Colon (tissue), 2 donors: ENCODE results near the gene THRSP.
"Not testable (repeated sequence)": the region's sequence is repeated elsewhere in the genome, so short reads cannot be mapped to it uniquely, and the experiment has no call there.

Experiments
- FAIRE-seq: peaks from 2 replicates; lab custom pipeline; 2012; peaks lifted over from hg19 to GRCh38; lab: Jason Lieb, UNC
- donor health status: control.
- donor health status: control.

Gene THRSP

DNA sequence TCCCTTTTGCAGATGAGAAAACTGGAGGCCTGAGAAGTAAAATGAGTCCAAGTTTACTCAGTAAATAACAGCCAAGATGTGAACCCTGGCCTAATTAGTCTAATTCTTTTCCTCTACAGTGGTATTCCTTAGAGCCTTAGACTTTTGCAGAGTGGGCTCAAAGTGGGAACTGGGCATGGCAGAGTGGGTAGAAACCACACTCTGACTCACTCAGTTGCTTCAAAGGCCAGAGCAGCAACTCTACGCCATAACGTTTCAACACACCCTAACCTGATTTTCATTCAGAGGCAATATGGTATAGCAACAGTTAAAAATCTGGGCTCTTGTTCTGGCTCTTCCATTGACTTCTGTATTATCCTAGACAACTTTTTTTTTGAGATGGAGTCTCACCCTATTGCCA lies 2.8 kb downstream of the THRSP start:
- FAIRE-seq, result no peak

DNA sequence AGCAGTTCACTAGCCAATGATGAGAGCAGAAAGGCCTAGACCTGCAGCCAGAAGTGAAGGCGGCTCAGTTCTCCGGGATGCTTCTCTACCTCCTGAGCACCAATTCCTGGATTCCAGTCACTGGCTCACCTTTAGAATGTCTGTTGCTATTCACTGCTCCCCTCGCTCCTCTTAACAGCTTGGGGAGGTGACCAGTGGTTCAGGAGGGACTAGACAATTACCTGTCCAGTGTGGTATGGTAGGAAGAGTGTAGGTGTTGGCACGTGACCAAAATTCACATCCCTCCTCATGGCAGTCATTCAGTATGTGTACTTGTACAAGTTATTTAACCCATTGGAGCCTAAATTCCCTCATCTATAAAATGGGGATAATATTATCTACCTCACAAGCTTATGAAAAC lies 4.0 kb downstream of the THRSP start:
- no peak for FAIRE-seq

DNA sequence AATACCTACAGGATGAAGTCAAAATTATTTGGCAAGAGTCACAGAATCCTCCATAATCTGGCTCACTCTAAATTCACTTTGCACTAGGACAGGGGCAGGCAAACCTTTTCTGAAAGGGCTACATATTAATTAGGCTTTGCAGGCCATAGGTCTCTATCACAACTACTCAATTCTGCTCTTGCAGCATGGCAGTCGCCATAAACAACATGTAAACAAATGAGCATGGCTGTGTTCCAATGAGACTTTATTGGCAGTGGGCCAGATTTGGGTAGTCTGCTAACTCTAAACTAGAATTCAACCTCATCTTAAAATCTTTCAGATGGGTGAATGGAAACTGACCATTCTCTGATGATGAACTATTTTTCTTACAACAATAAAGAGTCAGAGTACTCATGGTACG lies 5.8 kb downstream of the THRSP start:
- FAIRE-seq, result no peak

DNA sequence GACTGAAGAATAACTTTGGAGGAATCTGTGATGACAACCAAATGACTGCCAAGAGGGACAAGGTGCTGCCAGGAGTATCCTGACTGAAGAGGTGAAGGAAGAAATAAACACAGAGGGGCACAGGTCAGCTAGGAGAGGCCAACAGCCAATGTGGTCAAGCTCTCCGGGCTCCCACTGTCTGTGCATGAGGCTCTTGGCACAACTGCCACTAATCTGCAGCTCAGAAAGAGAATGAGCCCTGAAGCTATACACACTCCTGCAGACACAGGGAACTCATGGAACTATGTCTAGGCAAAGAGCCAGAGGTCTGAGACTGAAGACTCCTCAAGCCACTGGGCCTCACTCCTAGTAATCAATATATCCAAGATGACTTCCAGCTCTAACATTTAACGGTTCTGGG lies 7.0 kb downstream of the THRSP start:
- no peak for FAIRE-seq

DNA sequence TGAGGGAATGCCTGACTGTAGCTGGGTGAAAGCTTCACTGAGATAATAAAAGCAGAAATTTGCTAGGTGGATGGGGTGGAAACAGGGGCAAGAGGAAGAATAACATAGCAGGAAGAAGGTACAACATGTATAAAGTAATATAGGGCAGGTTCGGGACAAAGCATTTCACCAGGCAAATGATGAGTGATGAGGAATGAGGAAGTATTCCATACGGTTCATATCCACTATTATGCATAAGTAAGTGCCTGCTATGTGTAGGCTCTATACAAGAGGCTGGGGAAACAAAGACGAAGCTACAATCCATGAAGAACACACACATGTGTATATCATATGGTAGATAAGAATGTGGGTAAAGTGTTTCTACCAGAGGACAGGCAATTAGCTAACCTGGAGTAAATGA lies 8.1 kb downstream of the THRSP start:
- FAIRE-seq, result no peak

DNA sequence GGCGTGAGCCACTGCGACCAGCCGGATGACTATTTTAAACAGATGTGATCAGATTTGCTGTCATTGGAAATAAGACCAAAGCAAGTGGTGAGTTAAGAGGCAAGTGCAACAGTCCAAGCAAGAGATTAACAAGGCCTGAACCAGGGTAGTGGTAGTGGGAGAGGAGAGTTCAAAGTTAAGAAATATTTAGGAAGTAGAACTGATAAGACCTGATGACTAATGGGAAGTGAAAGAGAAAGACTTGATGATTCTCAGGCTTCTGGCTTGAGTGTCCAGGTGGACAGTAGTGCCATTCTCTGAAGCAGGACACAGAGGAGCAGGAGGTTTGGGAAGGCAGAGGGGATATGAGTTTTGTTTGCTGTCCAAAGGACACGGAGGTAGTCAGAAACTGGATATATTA lies 8.8 kb downstream of the THRSP start:
- no peak for FAIRE-seq

DNA sequence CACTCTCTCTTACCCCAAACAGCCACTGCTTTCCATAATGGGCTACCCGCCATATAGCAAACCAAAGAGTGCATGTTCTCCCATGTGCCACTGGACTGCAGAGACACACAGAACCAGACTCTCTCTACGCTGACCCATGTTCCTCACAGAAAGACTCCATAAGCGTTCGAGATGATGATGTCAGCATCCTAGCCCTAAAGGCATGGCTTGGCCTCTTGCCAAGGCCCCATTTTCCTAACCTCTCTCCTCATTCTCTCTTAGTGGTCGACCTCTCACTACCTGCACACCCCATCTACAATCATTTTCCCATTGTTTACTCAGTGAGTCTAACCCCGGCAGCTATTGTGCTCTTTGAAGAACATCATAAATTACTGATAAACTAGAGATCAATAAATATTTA lies 11.1 kb downstream of the THRSP start:
- no peak for FAIRE-seq

DNA sequence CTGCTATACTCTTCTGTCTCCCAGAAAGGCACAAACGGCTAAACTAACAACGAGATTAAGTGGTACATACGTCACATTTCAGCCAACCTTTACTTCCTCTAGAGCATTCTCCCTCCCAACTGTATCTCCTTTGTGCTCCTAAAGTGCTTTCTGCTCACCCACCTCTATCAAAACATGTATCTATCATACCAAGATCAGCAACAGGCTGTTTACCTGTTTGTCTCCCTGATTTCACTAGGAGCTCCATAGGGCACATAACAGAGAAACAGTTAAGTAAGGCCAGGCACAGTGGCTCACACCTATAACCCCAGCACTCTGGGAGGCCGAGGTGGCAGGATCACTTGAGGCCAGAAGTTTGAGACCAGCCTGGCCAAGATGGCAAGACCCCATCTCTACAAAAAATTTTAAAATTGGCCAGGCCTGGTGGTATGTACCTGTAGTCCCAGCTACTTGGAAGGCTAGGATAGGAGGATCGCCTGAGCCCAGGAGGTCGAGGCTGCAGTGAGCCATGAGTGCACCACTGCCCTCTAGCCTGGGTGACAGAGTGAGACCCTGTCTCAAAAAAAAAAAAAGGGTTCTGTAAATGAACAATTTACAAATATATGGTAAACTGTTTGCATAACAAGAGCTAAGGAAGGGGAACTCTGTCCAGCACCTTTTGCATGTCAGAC lies 13.2 kb downstream of the THRSP start:
- FAIRE-seq, result no peak

DNA sequence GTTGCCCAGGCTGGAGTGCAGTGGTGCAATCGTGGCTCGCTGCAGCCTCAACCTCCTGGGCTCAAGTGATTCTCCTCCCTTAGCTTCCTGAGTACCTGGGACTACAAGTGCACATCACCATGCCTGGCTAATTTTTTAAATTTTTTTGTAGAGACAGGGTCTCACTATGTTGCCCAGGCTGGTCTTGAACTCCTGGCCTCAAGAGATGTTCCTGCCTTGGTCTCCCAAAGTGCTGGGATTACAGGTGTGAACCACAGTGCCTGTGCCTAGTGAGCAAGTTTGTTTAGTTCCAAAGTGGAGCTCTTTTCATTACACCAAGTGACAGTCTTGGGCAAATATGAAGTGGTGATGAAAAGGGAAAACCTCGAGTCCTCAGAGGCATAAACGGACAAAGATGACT lies 13.9 kb downstream of the THRSP start:
- FAIRE-seq, result not testable (repeated sequence)

DNA sequence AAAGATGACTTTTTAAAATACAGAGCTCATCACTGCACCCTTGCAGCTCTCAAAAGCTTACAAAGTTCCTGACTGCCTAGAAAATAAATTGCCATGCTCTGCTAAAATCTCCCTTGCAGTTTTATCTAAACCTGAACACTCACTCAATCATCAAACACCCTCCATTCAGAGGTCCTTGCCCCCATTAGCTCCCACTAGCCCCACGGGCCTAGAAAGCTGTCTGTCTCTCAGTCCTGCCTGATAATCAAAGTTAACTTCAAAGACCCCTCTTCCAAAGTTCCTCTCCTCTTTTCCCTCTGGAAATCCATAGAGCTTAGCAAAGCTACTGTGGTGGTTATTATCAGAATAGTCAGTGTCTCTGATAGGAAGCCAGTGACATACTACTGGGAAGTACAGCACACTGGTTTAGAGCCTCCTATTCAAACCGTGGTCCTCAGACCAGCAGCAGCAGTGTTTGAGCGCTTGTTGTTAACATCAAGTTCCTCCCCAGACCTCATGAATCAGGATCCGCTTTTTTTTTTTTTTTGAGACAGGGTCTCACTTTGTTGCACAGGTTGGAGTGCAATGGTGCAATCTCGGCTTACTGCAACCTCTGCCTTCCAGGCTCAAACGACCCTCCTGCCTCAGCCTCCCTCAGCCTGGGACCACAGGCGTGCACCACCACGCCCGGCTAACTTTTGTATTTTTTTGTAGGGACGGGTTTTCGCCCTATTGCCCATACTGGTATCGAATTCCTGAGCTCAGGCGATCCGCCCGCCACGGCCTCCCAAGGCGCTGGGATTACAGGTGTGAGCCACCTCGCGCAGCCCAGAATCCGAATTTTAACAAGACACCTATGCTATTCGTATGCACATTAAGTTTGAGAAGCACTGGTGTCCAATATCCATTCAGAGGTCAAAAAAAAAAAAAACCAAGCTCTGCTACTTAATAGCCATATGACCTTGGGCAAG lies 14.8 kb downstream of the THRSP start:
- FAIRE-seq, result no peak

DNA sequence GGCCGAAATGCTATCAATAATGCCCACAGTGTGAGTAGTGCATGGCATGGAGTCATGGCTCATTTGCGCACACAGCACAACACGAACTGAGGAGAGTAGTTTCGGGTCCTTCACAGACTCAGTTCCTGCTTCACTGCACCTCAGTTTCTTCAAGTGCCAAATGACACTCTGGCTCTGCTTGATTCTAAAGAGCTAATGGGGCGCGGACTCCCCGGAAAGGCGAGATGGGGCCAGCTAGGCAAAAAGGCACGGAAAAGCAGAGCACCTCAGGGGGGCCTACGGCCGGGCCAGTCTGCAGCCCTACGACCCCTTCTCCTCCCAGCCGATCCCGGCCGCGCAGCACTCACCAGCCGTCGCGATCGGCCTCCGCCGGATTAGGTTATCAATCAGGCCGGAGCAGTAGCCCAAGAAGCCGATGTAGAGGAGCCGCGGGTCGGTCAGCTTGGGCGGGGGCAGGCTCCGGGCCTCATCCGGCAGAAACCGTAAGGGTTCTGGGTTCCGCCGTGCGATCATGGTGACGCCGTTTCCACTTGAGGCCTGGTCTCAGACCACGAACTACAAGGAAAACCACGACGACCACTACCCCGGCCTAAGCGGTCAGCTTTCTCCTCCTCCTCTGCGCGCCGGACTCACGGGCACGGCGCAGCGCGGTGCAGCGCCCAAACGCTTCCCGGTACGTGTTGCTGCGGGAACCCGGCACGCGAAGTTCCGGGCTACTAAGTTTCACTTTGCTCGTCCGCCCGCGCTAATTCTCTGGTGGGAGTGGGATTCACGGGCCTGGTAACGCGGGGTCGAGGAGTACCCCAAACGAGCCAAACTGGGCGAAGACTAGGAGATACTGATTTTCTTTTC lies 15.8 kb downstream of the THRSP start, which contains the start of gene NDUFC2:
Gene NDUFC2, minus strand, starts transcription at position 631 of the 852 bp plus-strand sequence. Its CDS starts 118 bp downstream, at position 513.
- no peak for FAIRE-seq

DNA sequence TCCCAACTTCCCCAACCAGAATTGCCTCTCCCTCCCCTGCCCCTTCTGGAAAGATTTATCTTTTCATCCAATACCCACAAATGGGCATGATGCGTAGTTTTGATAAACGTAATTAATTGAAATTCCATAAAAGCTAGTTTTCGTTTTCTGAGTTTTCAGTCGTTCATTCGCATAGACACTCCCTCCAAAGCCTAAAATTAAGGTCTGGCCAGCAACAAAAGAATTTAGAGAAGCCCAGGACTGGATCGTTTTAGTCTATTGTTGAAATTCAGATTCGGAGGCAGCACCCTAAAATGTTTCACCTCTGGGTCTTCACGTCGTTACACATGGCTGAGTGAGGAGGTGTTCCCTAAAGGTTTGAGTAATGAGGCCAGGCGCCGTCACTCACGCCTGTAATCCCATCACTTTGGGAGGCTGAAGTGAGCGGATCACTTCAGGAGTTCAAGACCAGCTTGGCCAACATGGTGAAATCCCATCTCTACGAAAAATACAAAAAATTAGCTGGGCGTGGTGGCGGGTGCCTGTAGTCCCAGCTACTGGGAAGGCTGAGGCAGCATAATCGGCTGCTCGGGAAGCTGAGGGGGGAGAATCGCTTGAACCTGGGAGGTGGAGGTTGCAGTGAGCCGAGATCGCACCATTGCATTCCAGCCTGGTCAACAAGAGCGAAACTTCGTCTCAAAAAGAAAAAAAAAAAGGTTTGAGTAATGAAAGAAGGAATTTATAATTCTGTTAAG lies 16.6 kb downstream of the THRSP start:
- FAIRE-seq, result no peak

DNA sequence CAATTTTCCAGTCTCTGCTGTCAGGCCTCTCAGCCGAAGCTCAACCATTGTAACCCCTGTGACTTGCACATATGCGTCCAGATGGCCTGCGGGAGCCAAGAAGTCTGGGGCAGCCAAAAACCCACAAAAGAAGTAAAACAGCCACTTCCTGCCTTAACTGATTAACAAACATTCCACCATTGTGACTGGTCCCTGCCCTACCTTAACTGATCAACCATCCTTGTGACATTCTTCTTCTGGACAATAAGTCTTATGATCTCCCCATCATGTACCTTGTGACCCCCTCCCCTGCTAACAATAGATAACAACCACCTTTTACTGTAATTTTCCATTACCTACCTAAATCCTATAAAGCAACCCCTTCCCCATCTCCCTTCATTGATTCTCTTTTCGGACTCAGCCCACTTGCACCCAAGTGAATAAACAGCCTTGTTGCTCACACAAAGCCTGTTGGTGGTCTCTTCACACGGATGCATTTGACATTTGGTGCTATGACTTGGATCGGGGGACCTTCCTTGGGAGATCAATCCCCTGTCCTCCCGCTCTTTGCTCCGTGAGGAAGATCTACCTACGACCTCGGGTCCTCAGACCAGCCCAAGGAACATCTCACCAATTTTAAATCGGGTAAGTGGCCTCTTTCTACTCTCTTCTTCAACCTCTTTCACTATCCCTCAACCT lies 17.3 kb downstream of the THRSP start:
- no peak for FAIRE-seq

DNA sequence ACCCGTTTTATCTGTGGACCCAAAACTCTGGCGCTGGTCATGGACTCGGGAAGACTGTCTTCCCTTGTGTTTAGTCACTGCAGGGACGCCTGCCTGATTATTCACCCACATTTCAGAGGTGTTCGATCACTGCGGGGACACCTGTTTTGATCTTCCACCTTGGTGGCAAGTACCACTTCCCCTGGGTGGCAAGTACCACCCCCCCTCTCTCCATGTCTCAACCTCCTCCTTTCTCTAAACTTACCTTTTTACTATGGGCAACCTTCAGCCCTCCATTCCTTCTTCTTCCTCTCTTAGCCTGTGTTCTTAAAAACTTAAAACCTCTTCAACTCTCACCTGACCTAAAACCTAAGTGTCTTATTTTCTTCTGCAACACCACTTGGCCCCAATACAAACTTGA lies 17.9 kb downstream of the THRSP start:
- no peak for FAIRE-seq

DNA sequence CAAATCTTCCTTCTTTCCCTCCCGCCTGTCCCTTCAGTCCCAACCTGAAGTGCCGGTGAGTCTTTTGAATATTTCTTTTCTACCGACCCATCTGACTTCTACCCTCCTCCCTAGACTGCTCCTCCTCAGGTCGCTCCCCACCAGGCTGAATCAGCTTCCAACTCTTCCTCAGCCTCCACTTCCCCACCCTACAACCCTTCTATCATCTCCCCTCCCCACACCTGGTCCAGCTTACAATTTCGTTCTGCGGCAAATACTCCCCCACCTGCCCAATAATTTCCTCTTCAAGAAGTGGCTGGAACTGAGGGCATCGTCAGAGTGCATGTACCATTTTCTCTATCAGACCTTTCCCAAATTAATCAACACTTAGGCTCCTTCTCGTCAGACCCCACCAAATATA lies 18.5 kb downstream of the THRSP start:
- FAIRE-seq, result no peak

DNA sequence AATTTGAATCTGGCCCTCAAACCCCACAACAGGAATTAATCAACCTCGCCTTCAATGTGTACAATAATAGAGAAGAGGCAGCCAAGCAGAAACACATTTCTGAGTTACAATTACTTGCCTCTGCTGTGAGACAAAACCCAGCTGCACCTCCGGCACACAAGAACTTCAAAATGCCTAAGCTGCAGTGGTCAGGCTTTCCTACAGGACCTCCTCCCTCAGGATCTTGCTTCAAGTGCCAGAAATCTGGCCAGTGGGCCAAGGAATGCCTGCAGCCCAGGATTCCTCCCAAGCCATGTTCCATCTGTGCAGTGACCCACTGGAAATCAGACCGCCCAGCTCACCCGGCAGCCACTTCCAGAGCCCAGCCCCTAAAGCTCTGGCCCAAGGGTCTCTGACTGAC lies 19.4 kb downstream of the THRSP start:
- FAIRE-seq, result no peak

DNA sequence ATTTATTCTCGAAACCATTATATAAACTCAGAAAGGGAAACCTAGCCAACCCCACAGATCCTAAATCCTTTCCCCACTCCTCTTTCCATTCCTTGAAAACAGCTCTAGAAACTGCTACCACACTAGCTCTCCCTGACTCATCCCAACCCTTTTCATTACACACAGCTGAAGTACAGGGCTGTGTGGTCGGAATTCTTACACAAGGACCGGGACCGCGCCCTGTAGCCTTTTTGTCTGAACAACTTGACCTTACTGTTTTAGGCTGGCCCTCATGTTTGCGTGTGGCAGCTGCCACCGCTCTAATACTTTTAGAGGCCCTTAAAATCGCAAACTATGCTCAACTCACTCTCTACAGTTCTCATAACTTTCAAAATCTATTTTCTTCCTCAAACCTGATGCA lies 20.8 kb downstream of the THRSP start:
- FAIRE-seq, result not testable (repeated sequence)

DNA sequence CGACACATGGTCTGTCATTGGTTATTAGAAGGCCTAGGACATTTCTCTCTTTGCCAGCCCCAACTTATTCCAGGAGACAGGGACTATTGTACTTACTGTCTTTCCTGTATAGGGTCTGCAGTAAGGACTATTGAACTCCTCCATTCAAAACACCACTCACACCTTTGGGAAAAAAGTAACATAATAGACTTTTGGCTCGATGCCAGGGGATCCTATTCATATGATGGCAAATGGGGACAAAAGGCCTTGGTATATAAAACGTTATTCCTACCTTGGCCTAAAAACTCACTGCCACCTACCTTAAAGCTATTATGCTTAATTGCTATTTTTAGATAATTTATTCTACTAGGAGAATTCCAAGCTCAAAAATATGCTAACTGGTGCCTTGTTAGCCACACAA lies 22.3 kb downstream of the THRSP start:
- FAIRE-seq, result no peak

DNA sequence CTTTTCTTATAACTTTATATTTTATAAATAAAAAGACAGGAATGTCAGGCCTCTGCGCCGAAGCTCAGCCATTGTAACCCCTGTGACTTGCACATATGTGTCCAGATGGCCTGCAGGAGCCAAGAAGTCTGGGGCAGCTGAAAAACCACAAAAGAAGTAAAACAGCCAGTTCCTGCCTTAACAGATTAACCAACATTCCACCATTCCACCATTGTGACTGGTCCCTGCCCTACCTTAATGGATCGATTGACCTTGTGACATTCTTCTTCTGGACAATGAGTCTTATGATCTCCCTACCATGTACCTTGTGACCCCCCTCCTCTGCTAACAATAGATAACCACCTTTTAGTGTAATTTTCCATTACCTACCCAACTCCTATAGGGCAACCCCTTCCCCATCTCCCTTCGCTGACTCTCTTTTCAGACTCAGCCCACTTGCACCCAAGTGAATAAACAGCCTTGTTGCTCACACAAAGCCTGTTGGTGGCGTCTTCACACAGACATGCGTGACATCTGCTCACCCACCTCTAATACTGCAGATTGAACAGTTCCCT lies 22.9 kb downstream of the THRSP start:
- not testable (repeated sequence) for FAIRE-seq

DNA sequence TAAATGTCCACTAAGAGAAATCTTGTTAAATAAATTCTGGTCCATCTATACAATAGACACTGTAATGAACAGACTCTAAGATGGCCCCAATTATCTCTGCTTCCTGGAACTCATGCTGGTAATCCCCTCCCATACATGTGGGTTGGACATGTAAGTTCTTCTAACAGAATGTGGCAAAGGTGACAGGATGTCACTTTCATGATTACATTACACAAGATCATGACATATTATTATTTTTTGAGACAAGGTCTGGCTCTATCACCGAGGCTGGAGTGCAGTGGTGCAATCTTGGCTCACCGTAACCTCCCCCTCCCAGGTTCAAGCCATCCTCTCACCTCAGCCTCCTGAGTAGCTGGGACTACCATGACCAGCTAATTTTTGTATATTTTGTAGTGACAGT lies 30.6 kb downstream of the THRSP start:
- no peak for FAIRE-seq
